Ovary (tissue), 9 donors: ENCODE measurements around the gene ZC3H15. TPM values are rescaled to one million over a fixed set of nuclear protein-coding genes. Genes with fewer than 3 reads are reported as not detected.

Experiments used
- DNase-seq, 5 donors: peaks; one replicate each; pipeline ENCODE4 v3.0.0-alpha.2; 2019 to 2020
- H3K27ac ChIP-seq, 2 donors: fragments of 200-600 bp; one replicate each; pipeline versions ENCODE4 v1.5.1 to v1.8.0; 2019 to 2022
- H3K27me3 ChIP-seq: fragments of 200-600 bp; one replicate; pipeline ENCODE4 v1.8.0; 2022
- H3K36me3 ChIP-seq: fragments of 200-600 bp; sonication (generic); one replicate; pipeline ENCODE4 v1.5.1; 2019
- H3K4me1 ChIP-seq: one replicate; pipeline ENCODE4 v1.8.1; 2013; ENCODE audit warnings: mild to moderate bottlenecking, moderate library complexity; ENCODE audit not compliant: insufficient read depth
- H3K4me3 ChIP-seq: fragments of 200-600 bp; sonication (generic); one replicate; pipeline ENCODE4 v1.5.1; 2017
- H3K9me3 ChIP-seq, 2 donors: fragments of 200-600 bp in 1 of 2; sonication (generic) in 1 of 2; one replicate each; pipeline versions ENCODE4 v1.5.1 to v1.8.1; 2013 to 2019; ENCODE audit warnings: mild to moderate bottlenecking in 1 of 2, moderate library complexity in 1 of 2
- CTCF ChIP-seq, 3 donors: fragments of 450-650 bp in 2 of 3; fragments of 200-600 bp in 1 of 3; IDR thresholded peaks; one replicate each; pipeline versions ENCODE4 v1.5.1 to v1.8.0; 2016 to 2022; ENCODE audit warnings: antibody characterized with exemption in 3 of 3, mild to moderate bottlenecking in 1 of 3
- EP300 ChIP-seq: sonication (generic); formaldehyde crosslinking; IDR thresholded peaks from one replicate; pipeline ENCODE4 v1.6.1; 2017; ENCODE audit warnings: antibody characterized with exemption
- POLR2A ChIP-seq: fragments of 450-650 bp; IDR thresholded peaks from one replicate; pipeline ENCODE4 v1.6.1; 2017; ENCODE audit warnings: antibody characterized with exemption, mild to moderate bottlenecking, moderate library complexity
- whole genome bisulfite sequencing, 3 donors: extraction: QIAGEN DNeasy Blood & Tissue Kit in 1 of 3; methylation state at CpG; one replicate each; pipeline versions ENCODE4 v1.1.5 to v1.1.7; 2013 to 2017; 5-methylcytosine and 5-hydroxymethylcytosine counted together
- intact Hi-C, 4 donors: fragments of 100-400 bp; cut with DNase I; formaldehyde crosslinking; loops; one replicate each; pipeline versions ENCODE4 v1.11.0 to v1.15.1; 2022 to 2023
- polyA plus RNA-seq, 2 donors: library from polyadenylated mRNA; stranded (reverse); fragments of 200-250 nt in 1 of 2; fragments of 350-450 nt in 1 of 2; fragmentation: Illumina TruSeq in 1 of 2; extraction: RNeasy Lipid Tissue Mini Kit (QIAGEN cat#74804) in 1 of 2; gene quantifications; one replicate each; pipeline ENCODE4 v1.2.3, GENCODE V29; 2013 to 2014
- total RNA-seq, 7 donors: library from RNA; depleted of rRNA in 2 of 7; stranded (reverse); fragments of >200 nt in 2 of 7; fragmentation: NEBNext Ultra II Directional in 3 of 7; extraction: Animal tissue kit (Norgen Biotek cat#: 25700) in 3 of 7; gene quantifications; one replicate each; pipeline versions ENCODE4 v1.1.0 to v1.2.4, GENCODE V29; 2016 to 2023
- donor health status: DM: no; HTN: no; CAD: no; lungs with moderate emphysema.
- donor health status: DM: no; HTN: no; CAD: no.
- donor health status: Bipolar disorder and iron deficiency.
- donor health status: DM: yes; HTN: yes; CAD: no.
- donor health status: DM: no; HTN: no; CAD: no.
- donor health status: DM: yes; HTN: yes; CAD: no.

The ZC3H15 gene
- total and polyA plus RNA-seq, 9 donors, result 36.1 to 58.8 (median 42.7) TPM

DNA sequence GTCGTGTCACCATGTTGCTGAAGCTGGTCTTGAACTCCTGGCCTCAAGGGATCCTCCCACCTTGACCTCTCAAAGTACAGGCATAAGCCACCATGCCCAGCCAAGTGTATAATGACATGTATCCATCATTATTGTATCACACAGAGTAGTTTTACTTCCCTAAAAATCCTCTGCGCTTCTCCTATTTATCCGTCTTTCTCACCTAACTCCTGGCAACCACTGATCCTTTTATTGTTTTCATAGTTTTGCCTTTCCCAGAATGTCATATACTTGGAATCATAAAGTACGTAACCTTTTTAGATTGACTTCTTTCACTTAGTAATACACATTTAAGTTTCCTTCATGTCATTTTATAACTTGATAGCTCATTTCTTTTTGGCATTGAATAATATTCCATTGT is 51.0 kb downstream of the ZC3H15 start:
- Histone ChIP-seq H3K4me3 (no peak overlapping the region), H3K36me3 (no peaks in the 10 kb centered on the region), H3K9me3 (no peaks in the 10 kb centered on the region), H3K4me1 (peaks cover 1% of the 10 kb centered on the region), H3K27me3 (no peaks in the 10 kb centered on the region), H3K27ac (no peak overlapping the region)
- no peak for DNase-seq
- 84 to 93% (median 91%) methylated on average over 4 of the region's 4 CpGs for WGBS, 3 donors
- no peak for TF ChIP-seq POLR2A
- no peak for TF ChIP-seq CTCF (IDR thresholded peaks at IDR 0.05)
- no peak for TF ChIP-seq EP300
- intact Hi-C loops, result no loop called here

DNA sequence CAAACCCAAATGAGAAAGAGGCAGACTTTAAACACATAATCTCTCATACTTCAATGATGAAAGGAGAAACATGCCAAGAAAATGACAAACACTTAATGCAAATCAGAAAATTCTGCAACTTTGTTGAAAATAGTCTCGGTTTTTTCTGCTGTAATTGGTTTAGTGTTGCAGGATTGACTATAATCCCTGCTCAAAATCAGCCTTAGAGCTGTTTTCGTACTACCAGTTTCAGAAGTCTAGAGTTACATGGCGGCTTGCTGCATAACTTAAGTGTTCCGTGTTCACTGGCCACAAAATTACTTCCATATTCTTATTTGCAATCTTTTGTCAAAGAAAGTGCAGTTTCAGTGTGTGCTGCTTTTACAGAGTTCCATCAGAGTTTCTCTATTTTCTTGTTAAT is 54.9 kb downstream of the ZC3H15 start:
- H3K36me3 ChIP-seq, result no peaks in the 10 kb centered on the region
- H3K4me3 ChIP-seq, result no peak overlapping the region
- DNase-seq, result no peak
- no peaks in the 10 kb centered on the region for H3K9me3 ChIP-seq
- 89 to 90% (median 89%) methylated on average over 4 of the region's 4 CpGs for WGBS, 3 donors
- H3K27ac ChIP-seq, result no peak overlapping the region
- no peaks in the 10 kb centered on the region for H3K4me1 ChIP-seq
- TF ChIP-seq POLR2A (no peak), EP300 (no peak), CTCF (IDR thresholded peaks at IDR 0.05) (no peak)
- intact Hi-C loops, result no loop called here
- H3K27me3 ChIP-seq, result no peaks in the 10 kb centered on the region

GRCh38 chr2:186542002-186542401 is 55.9 kb downstream of the ZC3H15 start:
- TF ChIP-seq CTCF (IDR thresholded peaks at IDR 0.05) (no peak), EP300 (no peak), POLR2A (no peak)
- H3K4me1 ChIP-seq, result no peaks in the 10 kb centered on the region
- H3K27ac ChIP-seq, result no peak overlapping the region
- H3K36me3 ChIP-seq, result no peaks in the 10 kb centered on the region
- H3K4me3 ChIP-seq, result no peak overlapping the region
- WGBS, 3 donors, result 90 to 93% (median 91%) methylated on average over 4 of the region's 4 CpGs
- intact Hi-C loops, result no loop called here
- no peaks in the 10 kb centered on the region for H3K27me3 ChIP-seq
- DNase-seq, result no peak
- H3K9me3 ChIP-seq, result no peaks in the 10 kb centered on the region

DNA sequence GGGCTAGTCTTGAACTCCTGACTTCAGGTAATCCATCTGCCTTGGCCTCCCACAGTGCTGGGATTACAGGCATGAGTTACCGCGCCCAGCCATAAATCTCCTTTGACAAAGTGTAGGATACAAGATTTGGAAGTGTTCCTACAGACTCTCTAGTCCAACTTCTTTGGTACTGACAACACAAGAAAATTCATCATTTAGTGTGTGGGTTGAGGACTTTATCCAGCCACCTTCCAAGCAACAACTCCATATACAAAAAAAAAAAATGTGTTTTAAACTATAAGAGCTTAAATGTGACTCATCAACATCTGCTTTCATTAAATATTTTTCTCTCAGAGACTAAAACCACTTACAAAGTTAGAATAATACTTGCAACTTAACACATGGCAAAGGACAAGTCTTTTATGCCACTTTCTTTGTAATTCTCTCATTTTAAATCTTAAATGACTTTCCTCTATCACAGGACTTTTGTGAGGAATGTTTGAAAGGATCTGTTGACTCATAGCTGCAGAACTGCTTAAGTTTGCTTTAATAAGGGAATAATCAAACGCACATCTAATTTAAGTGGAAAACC is 57.6 kb downstream of the ZC3H15 start:
- 47 to 54% (median 49%) methylated on average over 3 of the region's 3 CpGs for WGBS, 3 donors
- intact Hi-C loops, result no loop called here
- no peaks in the 10 kb centered on the region for H3K9me3 ChIP-seq
- no peak for DNase-seq
- no peaks in the 10 kb centered on the region for H3K36me3 ChIP-seq
- H3K27ac ChIP-seq, result no peak overlapping the region
- H3K27me3 ChIP-seq, result no peaks in the 10 kb centered on the region
- TF ChIP-seq EP300 (no peak), POLR2A (no peak), CTCF (IDR thresholded peaks at IDR 0.05) (no peak)
- H3K4me1 ChIP-seq, result no peaks in the 10 kb centered on the region
- H3K4me3 ChIP-seq, result no peak overlapping the region
